ENCODE measurements around the gene DNHD1. TPM values are rescaled to one million over a fixed set of nuclear protein-coding genes. Genes with fewer than 3 reads are reported as not detected.

DNHD1 gene
- total RNA-seq, 6 experiments from 2014 or later: 1.4 to 2.3 (median 1.6) TPM

- H3K27ac Mint-ChIP-seq: peak overlapping the region; percentile 97
- no peak for DNase-seq
- no peaks in the 10 kb centered on the region for H3K9me3 Mint-ChIP-seq
- TF ChIP-seq CTCF (IDR thresholded peaks at IDR 0.05): peak; percentile 20; the same call in 1 of the 2 replicates
- H3K4me1 Mint-ChIP-seq (ENCODE audit: low read depth): peaks cover 62% of the 10 kb centered on the region
- peaks cover 32% of the 10 kb centered on the region for H3K36me3 Mint-ChIP-seq (ENCODE audit: low read depth)
- peaks cover 12% of the 10 kb centered on the region for H3K27me3 Mint-ChIP-seq (ENCODE audit: insufficient read depth)
- H3K4me3 Mint-ChIP-seq: no peak overlapping the region
These were observed 21.1 kb upstream of the DNHD1 start for GRCh38 chr11:6475936-6476335.

GRCh38 chr11:6476571-6476970, 20.5 kb upstream of the DNHD1 start:
- peaks cover 13% of the 10 kb centered on the region for H3K27me3 Mint-ChIP-seq (ENCODE audit: insufficient read depth)
- no peak overlapping the region for H3K4me3 Mint-ChIP-seq
- peaks cover 34% of the 10 kb centered on the region for H3K36me3 Mint-ChIP-seq (ENCODE audit: low read depth)
- no peak for TF ChIP-seq CTCF (IDR thresholded peaks at IDR 0.05)
- peaks cover 58% of the 10 kb centered on the region for H3K4me1 Mint-ChIP-seq (ENCODE audit: low read depth)
- DNase-seq: no peak
- H3K27ac Mint-ChIP-seq: peak overlapping the region; percentile 54; the same call in 1 of the 2 replicates
- H3K9me3 Mint-ChIP-seq: no peaks in the 10 kb centered on the region

- Mint-ChIP-seq H3K9me3 (no peaks in the 10 kb centered on the region), H3K4me1 (ENCODE audit: low read depth) (peaks cover 44% of the 10 kb centered on the region), H3K27ac (peak overlapping the region; percentile 98), H3K4me3 (peak overlapping the region; percentile 98), H3K27me3 (ENCODE audit: insufficient read depth) (peaks cover 5% of the 10 kb centered on the region; the same call in 1 of the 2 replicates), H3K36me3 (ENCODE audit: low read depth) (peaks cover 53% of the 10 kb centered on the region)
- TF ChIP-seq CTCF (IDR thresholded peaks at IDR 0.05): no peak
- DNase-seq: no peak
These were observed 16.7 kb upstream of the DNHD1 start for GRCh38 chr11:6480299-6480914.

GRCh38 chr11:6481012-6481923, 15.8 kb upstream of the DNHD1 start, which contains the start of the genes ARFIP2 and TIMM10B:
Gene ARFIP2, minus strand, starts transcription at chr11:6481331. Its CDS starts 910 bp downstream, at chr11:6480421.
Gene TIMM10B, plus strand, starts transcription at chr11:6481501. Its CDS starts 16 bp downstream, at chr11:6481517.
- Mint-ChIP-seq H3K36me3 (ENCODE audit: low read depth) (peaks cover 53% of the 10 kb centered on the region), H3K4me3 (peak within 1 kb of the TSS; percentile 98), H3K27ac (peak within 1 kb of the TSS; percentile 98), H3K9me3 (no peaks in the 10 kb centered on the region), H3K4me1 (ENCODE audit: low read depth) (peaks cover 36% of the 10 kb centered on the region), H3K27me3 (ENCODE audit: insufficient read depth) (peaks cover 5% of the 10 kb centered on the region; the same call in 1 of the 2 replicates)
- no peak for TF ChIP-seq CTCF (IDR thresholded peaks at IDR 0.05)
- peak; percentile 97 for DNase-seq

- H3K9me3 Mint-ChIP-seq: no peaks in the 10 kb centered on the region
- peaks cover 53% of the 10 kb centered on the region for H3K36me3 Mint-ChIP-seq (ENCODE audit: low read depth)
- TF ChIP-seq CTCF (IDR thresholded peaks at IDR 0.05): no peak
These were observed 15.2 kb upstream of the DNHD1 start for GRCh38 chr11:6481924-6482275.

More at GRCh38 chr11:6481924-6482275, 15.2 kb upstream of the DNHD1 start:
- peak overlapping the region; percentile 98 for H3K27ac Mint-ChIP-seq
- peaks cover 36% of the 10 kb centered on the region for H3K4me1 Mint-ChIP-seq (ENCODE audit: low read depth)
- peaks cover 3% of the 10 kb centered on the region; the same call in 1 of the 2 replicates for H3K27me3 Mint-ChIP-seq (ENCODE audit: insufficient read depth)
- peak overlapping the region; percentile 98 for H3K4me3 Mint-ChIP-seq
- DNase-seq: no peak
